HCT116 (cell line): ENCODE data around the gene TAF11. TPM values are rescaled to one million over a fixed set of nuclear protein-coding genes. Genes with fewer than 3 reads are reported as not detected.

ENCODE experiments used
- ATAC-seq: fragments of 200-7000 bp; cut with Tn5 transposase; 2 replicates; pipeline ENCODE4 v1.9.1; 2020; ENCODE audit warnings: mild to moderate bottlenecking, moderate library complexity
- BruUV-seq: library from RNA; stranded (reverse); fragments of 400-500 nt; replicated peaks from 2 replicates; lab custom pipeline; 2021; lab: Mats Ljungman, UMichigan
- CTCF ChIA-PET: fragments of 300-600 bp; sonication (Branson Sonifier 250); formaldehyde crosslinking; loops from one replicate; lab custom pipeline; 2021; ENCODE audit warnings: antibody characterized with exemption; lab: Charles Lee
- POLR2A ChIA-PET: fragments of 300-600, 350-600 bp; sonication (Branson Sonifier 250); formaldehyde crosslinking; loops from one replicate; lab custom pipeline; 2021; ENCODE audit warnings: antibody characterized with exemption; lab: Charles Lee
- RAD21 ChIA-PET, 2 experiments: fragments of 300-600 bp; sonication (Branson Sonifier 250); formaldehyde crosslinking; loops; one replicate each; lab custom pipeline; 2023; ENCODE audit warnings: low total read pairs in 2 of 2; ENCODE audit not compliant: uncharacterized antibody in 2 of 2, unreplicated experiment in 2 of 2, low non-redundant PET in 1 of 2; lab: Charles Lee
- DNase-seq: peaks from one replicate; pipeline ENCODE4 v3.0.0-alpha.2; 2010; ENCODE audit warnings: low read depth, low spot score
- H2AFZ ChIP-seq: fragments of 200-600 bp; shearing (Covaris generic), sonication (generic); 2 replicates; pipeline ENCODE4 v1.6.1; 2017; ENCODE audit warnings: low read depth, mixed run types, mixed read lengths, antibody characterized with exemption, low read length; ENCODE audit not compliant: poor library complexity, severe bottlenecking
- H3K27ac ChIP-seq: 2 replicates; pipeline ENCODE4 v1.5.1; 2012; ENCODE audit warnings: low read depth, low read length
- H3K27me3 ChIP-seq: fragments of 200-600 bp; sonication (generic); 2 replicates; pipeline ENCODE4 v1.6.1; 2016; ENCODE audit warnings: mixed run types, low read length, mixed read lengths; ENCODE audit not compliant: insufficient read depth
- H3K36me3 ChIP-seq, 2 experiments: fragments of 200-500 bp in 1 of 2; fragments of 200-600 bp in 1 of 2; sonication (Bioruptor generic) in 1 of 2; sonication (generic) in 1 of 2; 2 replicates each; pipeline versions ENCODE4 v1.5.1 to v1.6.1; 2014 to 2016; ENCODE audit warnings: low read length in 2 of 2, inconsistent platforms in 1 of 2, mixed read lengths in 1 of 2, mixed run types in 1 of 2; ENCODE audit not compliant: insufficient read depth in 2 of 2, control insufficient read depth in 1 of 2
- H3K4me1 ChIP-seq, 2 experiments: fragments of 200-600 bp in 1 of 2; sonication (generic) in 1 of 2; 2 replicates each; pipeline versions ENCODE4 v1.5.1 to v1.6.1; 2012 to 2017; ENCODE audit warnings: low read length in 2 of 2, inconsistent platforms in 1 of 2, mild to moderate bottlenecking in 1 of 2, mixed read lengths in 1 of 2, mixed run types in 1 of 2, moderate library complexity in 1 of 2; ENCODE audit not compliant: insufficient read depth in 2 of 2, control insufficient read depth in 1 of 2
- H3K4me2 ChIP-seq: fragments of 200-600 bp; sonication (generic); 2 replicates; pipeline ENCODE4 v1.6.1; 2017; ENCODE audit warnings: mixed run types, low read length, mixed read lengths
- H3K4me3 ChIP-seq, 2 experiments: fragments of 200-600 bp in 1 of 2; sonication (generic) in 1 of 2; replicated peaks in 1 of 2; 2 replicates each; pipeline ENCODE4 v1.5.1; 2011 to 2016; ENCODE audit warnings: low read length in 2 of 2, control low read depth in 1 of 2, low read depth in 1 of 2, mild to moderate bottlenecking in 1 of 2, mixed read lengths in 1 of 2, mixed run types in 1 of 2
- H3K79me2 ChIP-seq: fragments of 200-600 bp; sonication (generic); 2 replicates; pipeline ENCODE4 v1.6.1; 2017; ENCODE audit warnings: mild to moderate bottlenecking, mixed run types, low read length, moderate library complexity, mixed read lengths; ENCODE audit not compliant: insufficient read depth
- H3K9ac ChIP-seq: fragments of 200-600 bp; sonication (generic); 2 replicates; pipeline ENCODE4 v1.6.1; 2016; ENCODE audit warnings: low read length, mixed read lengths
- H3K9me2 ChIP-seq: fragments of 200-600 bp; sonication (generic), shearing (Covaris generic); 2 replicates; pipeline ENCODE4 v1.6.1; 2017; ENCODE audit warnings: mixed run types, mild to moderate bottlenecking, moderate library complexity; ENCODE audit not compliant: insufficient read depth
- H3K9me3 ChIP-seq, 2 experiments: fragments of 200-500 bp in 1 of 2; fragments of 200-600 bp in 1 of 2; sonication (Bioruptor generic) in 1 of 2; sonication (generic) in 1 of 2; 2 replicates each; pipeline ENCODE4 v1.6.1; 2014 to 2017; ENCODE audit warnings: low read length in 2 of 2, mixed read lengths in 2 of 2, inconsistent platforms in 1 of 2, low read depth in 1 of 2, mild to moderate bottlenecking in 1 of 2, mixed run types in 1 of 2, moderate library complexity in 1 of 2; ENCODE audit not compliant: control insufficient read depth in 1 of 2, insufficient read depth in 1 of 2
- H4K20me1 ChIP-seq: fragments of 200-600 bp; sonication (generic), shearing (Covaris generic); 2 replicates; pipeline ENCODE4 v1.6.1; 2017; ENCODE audit warnings: mixed run types, mild to moderate bottlenecking, moderate library complexity; ENCODE audit not compliant: insufficient read depth
- CBX3 ChIP-seq: IDR thresholded peaks from 2 replicates; pipeline ENCODE4 v1.6.1; 2012; ENCODE audit warnings: low read depth
- CEBPB ChIP-seq: IDR thresholded peaks from 2 replicates; pipeline ENCODE4 v1.6.1; 2012; ENCODE audit warnings: low read depth
- EGR1 ChIP-seq: IDR thresholded peaks from 2 replicates; pipeline ENCODE4 v1.6.1; 2012; ENCODE audit warnings: low read depth
- EZH2phosphoT487 ChIP-seq: fragments of 200-600 bp; IDR thresholded peaks from 2 replicates; pipeline ENCODE4 v1.6.1; 2018; ENCODE audit warnings: antibody characterized with exemption, borderline replicate concordance
- MAX ChIP-seq: IDR thresholded peaks from 2 replicates; pipeline ENCODE4 v1.6.1; 2012
- POLR2AphosphoS5 ChIP-seq: IDR thresholded peaks from 2 replicates; pipeline ENCODE4 v1.6.1; 2011; ENCODE audit warnings: mild to moderate bottlenecking, low read depth, low read length, moderate library complexity
- REST ChIP-seq: IDR thresholded peaks from 2 replicates; pipeline ENCODE4 v1.6.1; 2012; ENCODE audit warnings: low read depth
- YY1 ChIP-seq: IDR thresholded peaks from 2 replicates; pipeline ENCODE4 v1.6.1; 2011; ENCODE audit warnings: low read length, low read depth, moderate library complexity, mild to moderate bottlenecking; ENCODE audit not compliant: insufficient replicate concordance; ENCODE audit errors: extremely low read depth
- ZBTB33 ChIP-seq: IDR thresholded peaks from 2 replicates; pipeline ENCODE4 v1.6.1; 2011; ENCODE audit warnings: mild to moderate bottlenecking, low read length, moderate library complexity; ENCODE audit not compliant: insufficient replicate concordance; ENCODE audit errors: extremely low read depth
- intact Hi-C: fragments of 100-400 bp; cut with micrococcal nuclease; formaldehyde crosslinking; loops from 2 replicates; pipeline ENCODE4 v1.10.0; 2022
- total RNA-seq: library from RNA; stranded (reverse); gene quantifications from one replicate; pipeline ENCODE4 v1.2.1, GENCODE V29; 2021; ENCODE audit not compliant: unreplicated experiment

TAF11 gene
- total RNA-seq, 1 experiment from 2014 or later: 23.7 TPM

GRCh38 chr6:34872332-34872731 lies 15.5 kb downstream of the TAF11 start:
- Histone ChIP-seq H3K27ac (no peak overlapping the region), H3K4me2 (no peak overlapping the region), H3K79me2 (no peaks in the 10 kb centered on the region), H3K4me1 (no peaks in the 10 kb centered on the region), H2AFZ (no peak overlapping the region), H3K27me3 (no peaks in the 10 kb centered on the region), H3K9me3 (no peaks in the 10 kb centered on the region), H3K4me3 (no peak overlapping the region), H3K36me3 (peaks cover 33 to 50% of the 10 kb centered on the region in 2 experiments; a peak in 3 of 4 replicates), H3K9me2 (no peaks in the 10 kb centered on the region), H3K9ac (no peak overlapping the region), H4K20me1 (0 out of 2 replicates have a peak, but pooled peaks cover 5% of the 10 kb centered on the region)
- ATAC-seq (no peak), DNase-seq (no peak)
- intact Hi-C loops: no loop called here
- TF ChIP-seq EGR1 (no peak), REST (peak; percentile 44)
- ChIA-PET POLR2A (no interaction called here), CTCF (no interaction called here), RAD21 (no interaction called here)
- BruUV-seq: TSS peak; percentile 12

- no peak overlapping the region for H3K27ac ChIP-seq
- H2AFZ ChIP-seq: no peak overlapping the region
- H3K4me1 ChIP-seq: no peaks in the 10 kb centered on the region
- ChIA-PET CTCF (no interaction called here), RAD21 (no interaction called here), POLR2A (no interaction called here)
- no peaks in the 10 kb centered on the region for H3K9me3 ChIP-seq
- intact Hi-C loops: no loop called here
- DNase-seq (no peak), ATAC-seq (no peak)
- H4K20me1 ChIP-seq: 0 out of 2 replicates have a peak, but pooled peaks cover 2% of the 10 kb centered on the region
- no peaks in the 10 kb centered on the region for H3K9me2 ChIP-seq
- no peak overlapping the region for H3K4me2 ChIP-seq
- peaks cover 33 to 48% of the 10 kb centered on the region in 2 experiments; a peak in 3 of 4 replicates for H3K36me3 ChIP-seq
- H3K9ac ChIP-seq: no peak overlapping the region
- no peaks in the 10 kb centered on the region for H3K79me2 ChIP-seq
- H3K27me3 ChIP-seq: no peaks in the 10 kb centered on the region
- BruUV-seq: no TSS peak
- H3K4me3 ChIP-seq: no peak overlapping the region
- TF ChIP-seq MAX (no peak), CBX3 (no peak), POLR2AphosphoS5 (no peak), EGR1 (no peak), CEBPB (no peak), EZH2phosphoT487 (no peak), ZBTB33 (no peak), YY1 (no peak), REST (no peak)
Measured at GRCh38 chr6:34871853-34872252, 16.0 kb downstream of the TAF11 start.
